NCI-H2081 treated with DMSO at 0.1 percent for 48 hours (cell line): ENCODE data around the gene HS3ST1.
A peak's percentile ranks its signal among the peaks of the same experiment; 100 is the strongest.

Experiments
- DNase-seq: peaks from one replicate; lab custom pipeline; 2025; lab: John Stamatoyannopoulos, UW

Gene HS3ST1

DNA sequence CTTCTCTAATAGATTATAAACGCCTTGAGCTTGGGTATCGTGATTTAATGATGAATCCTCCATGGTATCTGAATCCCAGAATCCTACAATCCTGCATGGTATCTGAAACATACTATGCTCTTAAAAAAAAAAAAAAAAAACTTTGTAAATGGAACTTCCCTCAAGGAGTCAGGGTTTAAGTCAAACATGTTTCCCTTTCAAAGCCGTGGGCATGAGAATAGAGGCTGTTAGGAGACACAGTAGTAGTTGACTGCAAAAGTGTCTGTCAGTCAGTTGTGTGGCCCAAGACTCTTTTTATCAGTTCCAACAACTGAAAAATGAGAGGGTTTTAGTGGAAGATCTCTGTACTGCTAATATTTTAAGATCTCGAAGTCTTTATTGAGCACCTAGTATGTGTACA is 2.4 kb upstream of the HS3ST1 start:
- DNase-seq, result no peak

DNA sequence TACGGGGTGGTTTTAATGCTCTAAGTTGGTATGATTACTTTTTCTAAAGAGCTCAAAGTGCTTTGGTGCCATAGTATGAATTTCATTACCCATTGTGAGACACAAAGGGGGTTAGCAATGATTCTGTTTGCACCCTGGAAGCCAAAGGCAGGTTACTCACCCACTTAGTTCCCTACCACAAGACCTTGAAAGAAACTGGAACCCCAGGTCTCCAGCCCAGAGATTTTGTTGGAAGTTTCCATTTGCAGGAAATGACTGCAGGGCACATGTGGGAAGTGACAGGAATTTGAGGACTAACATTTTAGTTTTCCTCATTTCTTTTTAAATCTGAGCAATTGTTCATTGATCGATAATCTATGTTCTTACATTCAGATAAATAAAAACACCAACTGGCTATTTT is 1.8 kb upstream of the HS3ST1 start:
- DNase-seq, result no peak

DNA sequence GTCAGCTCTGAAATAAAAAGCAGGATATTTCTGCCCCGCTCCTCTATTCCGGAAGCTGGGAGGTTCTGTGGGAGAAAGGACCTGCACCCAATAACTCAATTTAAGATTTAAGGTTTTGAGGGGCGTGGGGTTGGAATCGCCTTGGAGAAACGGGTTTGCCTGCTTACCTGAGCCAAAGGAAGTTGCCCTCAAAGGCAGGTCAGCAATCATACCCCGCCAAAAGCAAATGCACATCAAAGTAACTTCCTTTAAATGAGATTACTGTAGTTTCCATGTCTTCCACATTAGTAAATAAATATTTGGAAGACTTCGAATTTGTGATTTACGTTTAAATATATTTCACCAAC is 978 bp upstream of the HS3ST1 start:
- no peak for DNase-seq

DNA sequence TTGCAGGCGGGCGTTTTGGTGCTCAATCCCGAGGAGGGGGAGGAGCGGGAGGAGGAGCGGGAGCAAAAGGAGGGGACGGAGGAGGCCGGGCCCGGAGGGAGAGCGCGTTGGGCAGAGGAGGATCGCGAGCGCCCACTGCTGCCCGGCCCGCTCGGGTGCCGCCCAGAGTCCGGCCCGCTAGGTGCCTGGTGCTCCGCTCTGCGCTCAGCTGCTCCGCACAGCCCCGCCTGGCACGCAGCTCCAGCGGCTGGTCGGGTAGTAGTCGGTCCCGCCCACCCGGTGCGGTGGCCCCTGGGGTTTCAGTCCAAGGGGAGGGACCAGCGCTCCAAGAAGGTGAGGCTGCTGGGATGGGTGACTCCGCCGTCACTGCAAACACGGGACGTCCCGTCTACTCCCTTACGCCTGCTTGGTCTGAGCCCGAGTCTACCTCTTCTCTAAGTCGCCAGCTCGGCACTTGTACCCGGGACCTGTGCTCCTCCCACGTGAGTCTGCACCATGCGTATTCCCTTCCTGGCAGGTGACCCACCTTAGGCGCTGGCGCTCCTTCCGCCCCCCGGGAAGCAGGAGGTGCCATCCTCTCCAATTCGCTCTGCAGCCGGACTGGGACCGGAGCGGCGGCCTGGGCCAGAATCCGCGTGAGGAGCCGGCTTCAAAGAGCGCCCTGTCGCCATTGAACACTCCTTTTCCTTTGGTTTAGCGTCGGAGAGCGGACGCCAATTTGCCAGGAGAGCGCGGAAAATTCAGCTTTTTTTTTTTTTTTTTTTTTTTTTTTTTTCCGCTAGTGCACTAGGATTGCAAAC is 405 bp upstream of the HS3ST1 start:
- DNase-seq, result peak; percentile 63

DNA sequence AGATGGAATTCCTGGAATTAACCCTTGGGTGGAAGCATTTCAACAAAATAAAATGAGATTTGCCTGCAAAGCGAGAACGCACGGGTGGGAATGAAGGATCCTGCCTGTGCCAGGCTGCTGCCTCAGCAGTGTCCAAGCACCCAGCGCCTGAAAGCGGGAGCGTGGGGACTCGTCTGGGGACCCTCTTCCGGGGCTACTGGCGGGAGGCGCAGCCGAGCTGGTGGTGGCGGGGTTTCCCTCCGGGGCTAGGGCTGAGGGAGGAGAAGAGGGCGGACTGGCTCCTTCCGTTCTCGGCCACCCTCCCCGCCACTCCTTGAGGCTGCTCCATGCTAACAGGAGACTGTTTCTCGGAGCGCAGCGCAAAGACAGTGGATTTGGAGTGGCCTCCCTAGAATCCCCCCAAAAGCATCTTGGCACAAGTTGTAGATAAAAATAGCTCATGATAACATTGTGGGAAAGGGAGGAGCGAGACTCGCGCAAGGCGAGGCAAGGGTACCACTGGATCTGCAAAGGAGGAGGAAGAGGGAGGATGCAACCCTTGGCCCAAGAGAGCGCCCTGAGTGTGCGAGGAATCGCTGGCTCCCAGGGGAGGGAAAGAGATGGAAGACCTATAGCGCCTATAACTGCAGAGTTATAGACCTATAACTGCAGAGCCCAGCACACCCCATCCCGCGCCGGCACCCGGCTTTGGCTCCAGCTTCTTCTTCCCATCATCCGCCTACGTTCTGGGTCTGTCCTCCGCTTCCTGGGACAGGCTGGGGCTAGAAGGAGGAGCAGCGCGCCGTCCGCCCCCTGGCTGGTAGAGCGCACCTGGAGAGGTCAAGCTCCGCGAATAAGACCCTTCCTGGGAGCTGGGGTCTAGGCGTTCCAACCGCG is 1.3 kb downstream of the HS3ST1 start:
- no peak for DNase-seq

DNA sequence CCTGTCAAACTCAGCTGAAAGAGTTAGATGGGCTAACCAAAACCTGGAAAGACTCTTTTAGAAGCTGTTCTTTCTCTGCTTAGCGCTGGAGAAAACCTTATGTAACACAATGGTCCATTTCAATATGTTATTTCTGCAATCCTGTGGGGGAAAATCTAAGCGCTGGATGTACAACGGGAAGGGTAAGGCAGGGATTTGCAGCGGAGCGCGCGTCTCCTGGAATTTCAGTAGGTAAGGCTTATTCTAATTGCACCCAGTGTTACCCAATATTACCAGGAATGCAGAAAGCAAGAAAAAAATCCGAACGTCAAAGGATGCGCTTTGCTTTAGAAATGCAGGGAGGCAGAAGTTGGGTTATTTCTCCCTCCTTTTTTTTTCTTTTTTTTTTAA is 2.0 kb downstream of the HS3ST1 start:
- DNase-seq, result no peak

DNA sequence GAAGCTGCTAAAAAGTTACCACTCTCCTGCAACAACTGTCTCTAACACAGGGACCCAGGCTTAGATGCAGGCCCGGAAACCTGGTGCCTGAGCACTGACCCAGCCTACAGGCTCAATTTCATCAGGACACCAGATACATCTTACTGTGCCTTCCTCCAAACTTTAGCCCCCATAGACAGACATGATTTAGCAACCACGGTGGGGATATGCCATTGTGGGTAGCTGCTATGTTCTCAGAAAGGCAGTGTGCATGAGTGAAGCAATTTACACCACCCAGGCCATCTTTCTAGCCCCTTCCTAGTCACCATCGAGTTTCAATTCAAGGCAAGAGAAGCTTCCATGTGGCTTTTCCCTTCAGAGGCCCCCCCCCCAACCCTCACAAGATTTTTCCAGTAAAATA is 2.7 kb downstream of the HS3ST1 start:
- DNase-seq, result no peak

DNA sequence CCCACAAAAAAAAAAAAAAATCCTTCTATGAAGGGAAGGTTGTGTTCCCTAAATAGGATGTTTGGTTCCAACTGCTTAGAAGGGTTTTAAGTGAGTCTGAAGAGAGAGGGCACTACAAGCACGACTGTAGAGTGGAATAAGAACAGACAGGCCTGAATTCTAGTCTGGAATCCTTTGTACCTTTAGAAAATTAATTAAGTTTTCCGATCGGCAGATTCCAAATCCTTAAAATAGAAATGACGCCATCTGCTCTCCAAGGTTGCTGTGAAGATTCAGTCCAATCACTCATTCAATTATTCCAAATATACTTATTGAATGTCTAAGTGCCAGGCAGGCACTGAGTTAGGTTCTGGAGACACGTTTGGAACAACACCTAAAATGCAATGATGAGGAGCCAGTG is 3.8 kb downstream of the HS3ST1 start:
- no peak for DNase-seq

DNA sequence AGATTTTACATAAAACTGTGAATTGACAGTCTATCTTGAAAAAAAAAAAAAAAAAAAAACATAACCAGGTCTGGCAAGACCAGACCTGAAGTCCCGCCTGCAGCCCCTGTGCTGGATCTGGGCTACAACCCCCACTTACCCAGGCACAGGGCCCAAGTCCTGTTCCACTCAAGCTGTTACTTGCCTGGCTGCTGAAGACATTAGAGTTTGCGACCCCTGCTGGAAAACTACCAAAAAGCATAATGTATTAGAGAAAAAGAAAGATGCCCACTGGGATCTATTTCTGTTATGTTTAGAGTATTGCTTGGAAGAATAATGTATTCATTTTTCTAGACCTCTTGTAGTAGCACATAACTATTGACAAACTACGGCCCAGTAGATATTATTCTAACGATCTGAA is 4.7 kb downstream of the HS3ST1 start:
- no peak for DNase-seq

DNA sequence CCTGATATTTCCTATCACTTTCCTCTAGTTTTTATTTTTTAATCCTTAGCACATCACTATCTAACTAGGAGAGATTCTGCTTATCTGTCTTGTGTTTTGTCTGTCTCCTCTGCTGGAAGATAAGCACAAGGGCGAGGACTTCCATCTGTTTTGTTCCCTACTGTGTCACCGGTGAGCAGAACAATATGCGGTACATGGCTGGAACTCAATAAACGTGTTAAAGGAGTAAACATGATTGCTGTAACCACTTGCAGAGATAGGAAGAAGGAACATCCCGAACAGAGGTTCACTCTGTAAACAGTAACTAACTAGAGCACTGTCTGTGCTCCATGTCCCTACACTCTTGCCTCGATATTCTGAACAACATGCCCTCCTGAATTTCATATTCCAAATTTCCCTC is 5.2 kb downstream of the HS3ST1 start:
- DNase-seq, result no peak

DNA sequence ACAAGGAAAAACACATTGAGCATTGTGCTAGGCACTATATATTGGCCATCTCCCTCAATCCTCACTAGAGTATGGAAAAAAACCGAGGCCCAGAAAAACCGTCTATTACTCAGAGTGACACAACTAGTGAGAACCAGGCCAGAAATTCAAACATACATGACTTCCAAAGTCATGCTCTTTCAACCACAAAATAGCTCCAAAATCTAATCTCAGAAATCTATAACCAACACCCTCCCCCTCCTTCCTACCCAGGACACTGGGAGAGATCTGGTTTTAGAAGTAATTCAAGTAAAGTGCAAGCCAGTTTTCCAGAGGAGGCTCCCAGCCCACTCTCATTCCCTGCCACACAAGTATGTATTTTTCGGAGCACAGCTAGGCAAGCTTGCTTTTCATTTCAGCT is 7.6 kb downstream of the HS3ST1 start:
- DNase-seq, result no peak

DNA sequence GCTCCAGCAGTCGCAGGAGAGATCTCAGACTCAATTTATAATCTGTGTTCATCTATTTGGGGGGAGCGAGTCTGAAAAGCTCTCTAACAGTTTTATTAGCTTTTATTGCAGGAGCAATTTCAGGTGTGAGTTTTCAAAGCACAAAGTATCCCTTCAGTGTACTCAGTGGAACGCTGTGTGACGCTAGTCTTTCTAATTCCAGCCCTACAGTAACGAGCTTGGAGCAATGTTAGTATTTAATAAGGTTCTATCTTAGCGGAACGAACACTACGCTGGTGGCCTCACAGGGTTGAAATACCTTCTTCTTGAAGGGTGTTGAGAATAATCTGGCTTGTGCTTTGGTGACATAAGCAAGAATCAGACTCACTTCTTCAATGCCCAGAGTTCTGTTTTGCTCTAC is 8.4 kb downstream of the HS3ST1 start:
- DNase-seq, result no peak

DNA sequence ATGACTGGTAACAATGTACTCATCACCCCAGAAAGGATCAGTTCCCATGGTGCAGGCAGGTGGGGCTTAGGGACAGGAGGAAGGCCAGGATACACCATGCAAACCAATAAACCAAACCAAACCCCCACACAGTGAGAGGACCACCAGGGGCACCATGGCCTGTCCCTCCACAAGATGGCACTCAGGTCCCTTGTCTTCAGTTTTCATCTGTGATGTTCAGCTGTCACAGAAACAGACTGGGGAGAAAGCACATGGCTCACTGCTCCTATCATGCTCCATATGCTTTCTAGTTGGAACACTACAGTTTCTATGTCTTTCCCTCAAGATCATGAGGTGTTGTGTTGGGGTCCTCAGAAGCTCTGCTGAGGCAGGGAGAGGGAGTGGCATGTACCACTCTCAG is 10.1 kb downstream of the HS3ST1 start:
- DNase-seq, result no peak

DNA sequence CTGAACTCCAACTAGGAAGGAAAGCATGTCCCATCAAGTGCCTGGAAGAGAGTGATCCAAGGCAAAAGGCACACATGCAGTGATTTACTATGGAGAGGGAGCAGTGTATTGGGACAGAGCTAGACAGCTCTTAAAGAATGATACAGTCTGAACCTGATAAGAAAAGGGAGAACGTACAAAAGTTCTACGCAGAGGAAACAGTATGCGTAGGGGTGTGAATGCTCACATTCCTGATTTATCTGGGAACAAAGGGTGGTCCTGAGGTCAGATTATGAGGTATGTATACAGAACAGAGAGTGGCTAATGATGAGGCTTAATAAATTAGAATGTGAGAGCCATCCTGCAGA is 12.0 kb downstream of the HS3ST1 start:
- DNase-seq, result no peak

DNA sequence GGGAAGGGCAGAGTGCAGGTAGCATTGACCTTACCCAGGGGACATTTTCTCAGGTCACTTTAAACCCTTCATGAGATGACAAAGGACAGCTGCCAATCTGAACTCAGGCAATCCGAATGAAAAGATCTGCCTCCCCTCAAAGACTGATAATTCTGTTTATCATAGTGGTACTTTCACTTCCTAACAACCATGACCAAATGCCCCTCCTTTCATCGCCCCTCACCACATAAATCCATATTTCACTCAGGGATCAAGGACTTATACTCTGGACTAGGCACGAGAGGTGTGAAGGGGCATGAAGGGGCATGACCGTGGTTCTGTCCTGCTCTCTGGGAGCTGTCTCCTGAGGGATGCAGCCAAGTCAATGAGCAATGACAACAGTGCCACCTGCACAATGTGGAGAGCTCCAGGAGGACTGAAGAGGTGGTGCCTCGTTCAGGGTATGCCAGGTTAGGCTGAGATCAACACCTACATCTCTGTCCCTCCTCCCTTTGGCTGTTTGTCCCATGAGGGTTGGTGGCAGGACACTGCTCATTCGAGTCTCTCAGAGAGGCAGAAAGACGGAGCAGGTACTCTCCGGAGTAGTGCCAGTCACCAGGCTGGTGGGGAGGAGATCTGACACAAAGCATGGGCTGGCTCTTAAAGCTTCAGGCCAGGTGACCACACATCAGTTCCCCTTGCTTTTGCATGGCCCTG is 12.5 kb downstream of the HS3ST1 start:
- no peak for DNase-seq

DNA sequence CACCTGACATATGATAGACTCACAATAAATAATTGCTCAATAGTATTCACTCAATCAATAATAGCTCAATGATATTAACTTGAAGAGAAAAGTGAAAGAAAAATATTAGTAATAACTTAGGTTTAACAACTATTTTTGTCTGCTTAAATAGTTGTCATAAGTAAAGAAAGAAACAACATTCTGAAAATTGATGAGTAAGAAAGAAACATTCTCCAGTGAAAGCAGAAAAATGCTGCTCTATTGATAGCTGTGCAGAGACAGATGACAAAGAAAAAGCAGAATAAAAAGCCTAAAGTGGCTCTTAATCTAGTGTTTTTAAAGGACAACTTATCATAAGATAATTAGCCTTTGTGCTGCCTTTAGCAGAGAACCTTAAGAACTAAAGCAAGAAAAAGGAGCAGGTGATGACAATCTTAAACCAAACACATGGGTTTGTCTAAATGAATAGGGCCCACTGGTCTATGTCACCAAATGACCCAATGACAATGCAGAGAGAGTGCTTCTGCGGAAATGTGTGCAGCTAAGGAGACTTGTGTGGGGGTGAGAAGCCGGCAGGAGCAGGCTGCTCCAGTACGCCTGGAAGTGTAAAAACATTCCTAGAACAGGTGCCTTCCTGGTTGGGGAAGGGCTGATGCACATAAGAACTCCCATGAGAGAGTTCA is 13.2 kb downstream of the HS3ST1 start:
- no peak for DNase-seq

DNA sequence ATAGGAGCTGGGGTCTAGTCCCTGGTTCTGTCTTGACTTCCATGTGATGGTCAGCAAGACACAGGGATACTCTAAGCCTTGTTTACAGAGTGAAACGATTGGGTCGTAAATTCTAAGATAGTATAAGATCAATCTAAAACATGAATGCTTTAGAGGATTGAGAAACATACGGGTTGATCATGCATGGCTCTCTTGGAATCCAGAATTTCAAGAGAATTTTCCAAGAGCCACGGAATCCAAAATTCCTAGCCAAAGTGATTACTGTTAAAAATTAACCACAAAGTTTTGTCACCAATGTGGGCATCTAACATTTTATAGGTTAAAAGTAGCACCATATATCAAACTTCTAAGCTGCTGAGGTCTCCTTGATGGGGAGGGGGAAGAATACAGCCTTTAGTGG is 16.5 kb downstream of the HS3ST1 start:
- DNase-seq, result no peak

DNA sequence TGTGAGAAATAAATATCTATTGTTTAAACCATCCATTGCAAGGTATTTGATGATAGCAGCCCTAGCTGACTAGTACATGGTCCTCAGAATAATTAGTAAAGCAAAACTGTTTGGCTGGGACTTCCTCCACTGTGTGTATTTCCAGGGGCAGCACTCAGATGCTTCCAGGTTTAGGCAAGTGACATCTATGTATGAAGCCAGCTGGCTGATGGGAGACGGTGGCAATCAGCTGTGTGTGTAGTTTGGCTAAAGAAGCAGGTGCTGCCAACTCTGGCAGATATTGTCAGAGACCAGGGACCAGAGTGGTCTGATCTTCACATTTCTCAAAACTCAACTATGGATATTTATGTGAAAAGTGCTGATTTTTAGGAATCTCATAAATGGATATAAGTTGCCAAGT is 19.1 kb downstream of the HS3ST1 start:
- no peak for DNase-seq

DNA sequence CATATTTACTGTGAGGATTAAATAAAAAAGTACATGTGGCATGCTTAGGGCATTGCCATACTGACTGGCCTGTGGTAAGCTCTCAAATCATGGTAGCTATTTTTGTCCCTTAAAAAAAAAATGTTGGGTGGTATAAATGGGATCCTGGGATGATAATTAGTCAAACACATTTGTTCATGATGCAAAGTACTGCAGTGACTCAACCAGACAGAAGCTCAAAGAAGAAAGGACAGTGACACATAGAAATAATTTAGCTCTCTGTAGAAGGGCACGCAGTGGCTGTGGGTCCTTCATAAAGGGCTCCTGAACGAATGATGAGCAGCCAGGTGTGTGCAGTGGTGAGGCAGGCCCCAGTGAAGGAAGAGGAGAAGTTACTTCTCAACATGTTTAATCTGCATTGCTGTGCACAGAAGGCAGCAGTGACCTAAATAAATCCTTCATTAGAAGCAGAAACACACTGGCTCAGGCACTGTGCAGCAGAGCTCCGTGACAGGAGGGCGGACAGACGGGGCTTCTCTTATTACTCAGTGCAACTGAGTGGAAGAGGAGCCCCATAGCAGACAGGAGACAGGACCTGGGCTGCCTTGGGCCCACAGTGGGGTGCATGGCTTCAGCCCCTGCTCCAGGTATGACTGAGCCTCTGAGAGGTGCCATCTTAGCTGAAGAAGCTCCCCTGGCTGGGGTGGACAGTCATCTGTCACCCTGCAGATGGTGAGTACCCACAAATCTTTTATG is 20.3 kb downstream of the HS3ST1 start:
- DNase-seq, result no peak

DNA sequence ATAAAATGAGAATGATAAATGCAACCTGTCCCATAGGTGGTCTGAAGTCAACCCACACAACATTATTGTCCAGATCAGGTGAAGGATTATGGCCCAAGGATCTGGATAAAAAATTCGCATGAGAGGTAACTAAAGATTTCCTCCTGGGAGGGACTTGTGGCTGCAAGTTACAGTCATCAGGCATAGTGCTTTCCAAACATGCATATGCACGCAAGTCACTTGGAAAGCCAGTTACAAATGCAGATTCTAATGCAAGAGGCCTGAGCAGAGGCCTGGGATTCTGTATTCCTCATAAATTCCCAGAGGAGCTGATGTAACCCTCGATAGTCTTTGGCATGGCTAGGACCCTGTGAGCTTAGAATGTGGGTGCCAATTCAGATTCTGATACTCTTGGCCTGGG is 21.1 kb downstream of the HS3ST1 start:
- DNase-seq, result no peak

DNA sequence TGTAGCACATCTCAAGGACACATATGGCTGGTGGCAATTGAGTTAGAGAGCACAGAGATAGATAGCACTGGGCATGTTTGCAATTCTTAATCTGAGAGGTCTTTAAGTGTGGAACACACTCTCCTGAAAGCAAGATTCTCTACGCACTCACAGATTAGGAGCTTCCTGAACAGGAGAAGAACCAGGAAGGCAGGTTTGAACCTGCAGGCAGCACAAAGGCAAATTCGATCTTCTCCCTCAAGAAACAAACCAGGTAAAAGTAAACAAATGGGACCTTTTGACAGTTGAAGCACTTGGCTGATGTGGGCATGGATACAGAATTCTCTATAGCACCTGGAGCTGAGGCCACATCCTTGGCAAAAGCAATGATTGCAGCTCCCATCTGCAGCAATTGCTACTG is 24.3 kb downstream of the HS3ST1 start:
- no peak for DNase-seq

DNA sequence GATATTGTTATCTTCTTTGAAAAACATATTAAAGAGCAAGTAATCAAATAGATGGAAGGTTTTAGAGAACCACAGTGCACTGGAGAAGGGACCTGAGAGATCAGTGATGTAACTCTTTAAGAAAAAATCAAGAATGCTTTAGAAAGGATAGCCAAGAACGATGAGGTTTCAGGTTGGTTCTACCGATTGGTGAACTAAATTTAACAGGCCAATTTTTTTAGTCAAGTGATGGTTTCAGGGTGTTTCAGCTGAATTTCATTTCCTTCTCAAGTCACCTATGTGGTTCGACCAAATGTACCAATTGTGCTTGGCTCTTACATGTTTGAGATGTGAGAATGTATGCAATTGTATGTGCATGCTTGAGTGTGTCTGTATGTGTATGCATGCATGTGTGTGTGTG is 26.5 kb downstream of the HS3ST1 start:
- DNase-seq, result no peak
